ENCODE data around the gene TUT1. TPM values are rescaled to one million over a fixed set of nuclear protein-coding genes. Genes with fewer than 3 reads are reported as not detected.
"Not testable (repeated sequence)": the region's sequence is repeated elsewhere in the genome, so short reads cannot be mapped to it uniquely, and the experiment has no call there.

Gene TUT1
- polyA plus RNA-seq, 3 donors from 2014 or later = 7.3 to 16.2 (median 12.5) TPM

DNA sequence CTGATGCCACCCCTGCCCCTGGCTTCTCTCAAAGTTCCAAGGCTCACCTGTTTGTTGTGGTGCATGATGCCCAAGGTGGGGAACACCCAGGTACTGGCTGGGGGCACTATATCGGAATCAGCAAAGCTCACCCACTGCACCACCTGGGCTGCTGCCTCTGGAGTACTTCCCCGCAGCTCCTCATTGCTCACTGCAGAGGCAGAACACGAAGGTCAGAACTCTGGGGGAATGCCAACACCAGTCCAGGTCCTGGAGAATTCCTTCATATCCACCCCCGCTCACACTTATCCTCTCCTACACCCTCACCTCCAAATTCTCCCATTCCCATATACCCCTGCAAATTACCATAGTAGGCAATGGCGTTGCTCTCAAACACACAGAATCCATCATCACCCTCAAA, 19.8 kb downstream of the TUT1 start:
- Mint-ChIP-seq H3K27me3 (ENCODE audit: low read depth in 3 of 3) (peaks cover 5 to 14% (median 9%) of the 10 kb centered on the region in 3 donors), H3K4me1 (peaks cover 42 to 63% of the 10 kb centered on the region in 2 donors), H3K27ac (peak overlapping the region in 3 of 6 donors; percentile 12 to 71 (median 69)), H3K36me3 (peaks cover 22 to 36% (median 24%) of the 10 kb centered on the region in 3 donors)
- DNase-seq, H3K4me3 Mint-ChIP-seq, H3K9me3 Mint-ChIP-seq: not testable (repeated sequence)

DNA sequence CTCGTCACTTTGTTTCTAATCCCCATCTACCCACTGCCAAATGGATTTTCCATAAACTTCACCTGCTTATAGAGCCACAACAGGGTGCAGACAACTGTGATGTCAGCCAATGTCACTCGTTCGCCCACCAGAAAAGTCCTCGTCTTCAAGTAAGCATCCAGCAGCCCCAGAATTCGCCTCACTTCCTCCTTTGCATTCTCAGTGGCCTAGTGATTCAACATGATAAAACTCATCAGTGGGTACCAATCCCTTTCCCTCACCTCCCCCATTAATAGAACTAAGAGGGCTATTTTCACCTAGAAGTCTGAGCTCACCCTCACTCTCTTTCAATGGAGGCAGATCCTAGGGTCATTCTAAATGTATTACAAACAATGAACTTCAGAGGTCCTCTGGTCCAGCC, 20.4 kb downstream of the TUT1 start:
- Mint-ChIP-seq H3K27me3 (ENCODE audit: low read depth in 3 of 3) (peaks cover 5 to 14% (median 9%) of the 10 kb centered on the region in 3 donors), H3K36me3 (peaks cover 23 to 38% (median 29%) of the 10 kb centered on the region in 3 donors), H3K27ac (peak overlapping the region in 5 of 6 donors; percentile 5 to 71 (median 54)), H3K4me3 (peak overlapping the region in 1 of 5 donors; percentile 6), H3K4me1 (peaks cover 42 to 65% of the 10 kb centered on the region in 2 donors)
- not testable (repeated sequence) for H3K9me3 Mint-ChIP-seq, DNase-seq

DNA sequence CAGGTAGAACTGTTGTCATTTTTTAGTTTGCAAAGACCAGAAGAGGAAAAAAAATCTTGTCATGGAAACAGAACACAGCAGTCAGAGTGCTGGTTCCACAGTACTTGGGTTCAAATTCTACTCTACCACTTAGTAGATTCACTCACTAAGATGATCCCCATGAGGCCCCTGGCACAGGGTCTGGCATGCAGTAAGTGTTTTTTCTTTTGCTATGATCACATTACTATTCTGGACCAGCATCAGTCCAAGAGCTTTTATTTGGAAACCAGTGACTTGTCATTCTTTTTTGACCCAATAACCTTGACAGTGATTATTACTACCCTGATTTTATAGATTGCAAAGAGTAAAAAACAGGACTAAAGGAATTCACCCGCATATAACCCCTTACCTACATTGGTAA, 21.7 kb downstream of the TUT1 start:
- H3K4me3 Mint-ChIP-seq = no peak overlapping the region
- no peak for DNase-seq
- H3K27ac Mint-ChIP-seq = peak overlapping the region in 1 of 6 donors; percentile 36
- peaks cover 36 to 66% of the 10 kb centered on the region in 2 donors for H3K4me1 Mint-ChIP-seq
- H3K9me3 Mint-ChIP-seq = no peaks in the 10 kb centered on the region
- peaks cover 29 to 44% (median 35%) of the 10 kb centered on the region in 3 donors for H3K36me3 Mint-ChIP-seq
- peaks cover 5 to 14% (median 9%) of the 10 kb centered on the region in 3 donors for H3K27me3 Mint-ChIP-seq (ENCODE audit: low read depth in 3 of 3)

DNA sequence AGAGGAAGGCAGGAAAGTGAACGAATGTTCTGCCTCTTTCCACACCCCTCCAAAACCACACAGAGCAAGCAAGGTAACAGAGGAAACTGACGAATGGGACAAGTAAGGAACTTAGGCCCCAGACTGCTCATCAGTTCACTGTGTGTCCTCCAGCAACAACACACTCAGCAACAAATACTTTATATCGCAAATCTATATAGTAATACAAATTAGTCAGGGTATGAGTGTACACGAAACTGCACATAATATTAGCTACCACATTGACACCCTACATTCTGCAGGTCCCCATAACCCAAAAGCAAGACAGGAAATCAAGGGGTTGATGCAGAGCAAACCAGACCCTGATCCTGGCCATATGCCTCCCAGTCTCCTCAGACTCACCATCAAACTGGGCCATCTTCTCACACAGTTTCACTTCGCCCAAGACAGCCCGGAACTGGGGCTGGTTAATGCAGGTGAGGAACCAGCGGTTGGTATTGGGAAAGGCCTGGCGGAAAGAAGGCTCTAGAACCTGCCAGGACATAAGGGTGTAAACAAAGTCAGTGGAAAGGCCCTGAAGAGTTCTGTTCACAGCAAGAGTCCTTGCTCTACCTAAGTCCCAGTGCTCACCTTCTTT, 24.2 kb downstream of the TUT1 start:
- Mint-ChIP-seq H3K9me3 (no peaks in the 10 kb centered on the region), H3K27ac (peak overlapping the region in 4 of 6 donors; percentile 44 to 71 (median 52)), H3K36me3 (peaks cover 30 to 41% (median 35%) of the 10 kb centered on the region in 3 donors), H3K4me3 (no peak overlapping the region), H3K27me3 (ENCODE audit: low read depth in 3 of 3) (peaks cover 0 to 3% (median 3%) of the 10 kb centered on the region in 3 donors), H3K4me1 (peaks cover 14 to 43% of the 10 kb centered on the region in 2 donors)
- DNase-seq = no peak

DNA sequence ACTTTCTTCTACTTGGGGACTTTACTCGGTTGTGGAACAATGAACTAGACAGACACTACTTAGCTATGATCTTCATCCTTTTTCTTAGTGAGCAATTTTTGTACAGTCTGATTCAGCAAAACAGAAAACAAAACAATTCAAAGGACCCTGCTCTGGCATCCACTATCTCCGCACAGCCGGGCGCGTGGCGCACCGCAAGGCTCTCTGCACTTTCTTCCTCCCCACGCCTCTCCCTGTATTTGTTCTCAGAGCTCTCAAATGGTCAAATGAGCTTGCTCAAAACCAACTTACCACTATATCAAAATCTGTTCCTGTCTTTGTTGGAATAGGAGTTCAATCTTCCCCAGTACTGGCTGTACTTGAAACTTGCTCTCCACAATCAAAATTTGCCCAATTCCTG, 25.1 kb downstream of the TUT1 start:
- peaks cover 25 to 39% (median 29%) of the 10 kb centered on the region in 3 donors for H3K36me3 Mint-ChIP-seq
- H3K4me3 Mint-ChIP-seq = no peak overlapping the region
- no peak for DNase-seq
- no peaks in the 10 kb centered on the region for H3K9me3 Mint-ChIP-seq
- H3K27me3 Mint-ChIP-seq (ENCODE audit: low read depth in 3 of 3) = peaks cover 0 to 3% (median 0%) of the 10 kb centered on the region in 3 donors
- H3K27ac Mint-ChIP-seq = peak overlapping the region in 2 of 6 donors; percentile 52 to 67
- peaks cover 10 to 42% of the 10 kb centered on the region in 2 donors for H3K4me1 Mint-ChIP-seq

DNA sequence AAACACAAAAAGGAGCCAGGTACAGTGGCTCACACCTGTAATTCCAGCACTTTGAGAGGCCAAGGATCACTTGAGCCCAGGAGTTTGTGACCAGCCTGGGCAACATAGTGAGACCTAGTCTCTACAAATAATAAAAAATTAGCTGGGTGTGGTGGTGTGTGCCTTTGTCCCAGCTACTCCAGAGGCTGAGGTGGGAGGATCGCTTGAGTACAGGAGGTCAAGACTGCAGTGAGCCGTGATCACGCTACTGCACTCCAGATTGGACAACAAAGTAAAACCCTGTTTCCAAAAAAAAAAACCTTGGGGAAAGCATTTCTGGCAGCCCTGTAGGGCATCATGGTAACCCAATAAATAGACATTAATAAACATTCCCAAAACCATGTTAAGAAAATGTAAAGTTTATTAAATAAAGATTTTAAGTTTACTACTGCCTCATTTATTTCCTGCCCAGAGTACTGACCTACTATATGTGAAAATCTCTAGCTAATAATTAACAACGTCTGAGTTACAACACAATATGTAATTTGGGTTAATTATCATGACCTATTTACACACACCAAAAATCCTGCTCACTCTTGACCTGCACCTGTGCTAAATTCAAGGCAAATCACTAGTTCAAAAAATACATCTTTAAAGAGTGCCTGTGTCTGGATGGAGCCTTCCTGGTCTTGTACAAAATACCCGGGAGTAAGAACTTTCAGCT, 26.1 kb downstream of the TUT1 start:
- Mint-ChIP-seq H3K4me1 (peaks cover 11 to 40% of the 10 kb centered on the region in 2 donors), H3K27me3 (ENCODE audit: low read depth in 3 of 3) (peaks cover 0 to 3% (median 0%) of the 10 kb centered on the region in 3 donors), H3K27ac (peak overlapping the region in 3 of 6 donors; percentile 18 to 57 (median 22)), H3K4me3 (no peak overlapping the region), H3K36me3 (peaks cover 20 to 37% (median 22%) of the 10 kb centered on the region in 3 donors), H3K9me3 (no peaks in the 10 kb centered on the region)
- no peak for DNase-seq

DNA sequence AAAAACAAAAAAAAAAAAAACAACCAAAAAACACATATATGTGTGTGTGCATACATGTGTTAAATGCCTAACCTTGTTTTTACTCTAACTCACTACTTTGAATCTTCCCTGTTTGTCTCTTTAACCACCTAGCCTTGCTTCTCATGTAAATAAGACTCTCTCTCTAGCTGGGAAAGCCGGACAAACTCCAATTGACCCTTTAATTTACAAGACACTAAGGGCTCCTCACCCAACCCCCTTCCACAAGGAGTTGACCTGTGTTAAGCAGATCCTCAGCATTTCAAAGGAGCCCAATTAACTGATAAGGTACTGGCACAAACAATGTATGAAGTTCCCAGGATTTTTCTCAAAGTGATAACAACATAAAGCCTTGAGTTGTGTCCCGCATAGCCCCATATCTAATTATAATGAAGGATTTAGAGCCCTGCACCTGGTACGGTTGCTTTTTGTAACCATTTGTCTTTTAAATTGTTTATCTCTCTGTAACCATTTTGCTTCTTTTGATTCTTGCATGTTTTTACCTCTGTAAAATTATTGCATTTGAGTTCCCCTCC, 29.6 kb downstream of the TUT1 start:
- peak overlapping the region in 4 of 6 donors; percentile 15 to 74 (median 26) for H3K27ac Mint-ChIP-seq
- DNase-seq, H3K9me3 Mint-ChIP-seq, H3K4me3 Mint-ChIP-seq: not testable (repeated sequence)
- peaks cover 43 to 63% of the 10 kb centered on the region in 2 donors for H3K4me1 Mint-ChIP-seq
- H3K27me3 Mint-ChIP-seq (ENCODE audit: low read depth in 3 of 3) = peaks cover 9 to 14% (median 13%) of the 10 kb centered on the region in 3 donors
- H3K36me3 Mint-ChIP-seq = peaks cover 23 to 33% (median 23%) of the 10 kb centered on the region in 3 donors

DNA sequence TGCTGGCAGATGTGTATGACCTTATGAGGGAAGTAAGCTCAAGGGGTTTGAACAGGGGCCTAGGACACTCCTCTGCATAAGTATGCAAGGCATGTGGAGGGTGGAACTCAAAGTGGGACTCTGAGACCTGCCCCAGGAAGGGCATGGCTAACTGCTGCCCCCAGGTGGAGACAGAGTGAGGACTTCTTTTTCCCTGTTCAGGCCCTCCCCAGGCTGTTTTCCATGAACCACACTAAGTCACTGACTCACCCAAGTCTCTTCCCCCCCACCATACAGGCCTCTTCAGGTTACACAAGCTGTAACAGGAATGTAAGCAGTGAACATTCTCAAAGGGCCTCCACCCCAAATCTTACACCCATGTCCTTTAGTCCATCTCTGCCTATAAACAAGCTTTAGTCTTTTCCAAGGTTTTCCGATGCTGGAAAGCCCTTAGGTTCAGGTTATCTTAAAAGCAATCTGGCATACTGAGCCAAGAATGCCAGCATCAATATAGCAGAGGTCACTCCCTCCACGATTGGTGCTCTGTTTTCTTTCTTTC, 30.7 kb downstream of the TUT1 start:
- H3K4me1 Mint-ChIP-seq = peaks cover 55 to 67% of the 10 kb centered on the region in 2 donors
- H3K9me3 Mint-ChIP-seq = no peaks in the 10 kb centered on the region
- DNase-seq = peak; percentile 68 to 75 (median 71)
- no peak overlapping the region for H3K4me3 Mint-ChIP-seq
- H3K27ac Mint-ChIP-seq = peak overlapping the region in 4 of 6 donors; percentile 47 to 87 (median 68)
- H3K36me3 Mint-ChIP-seq = peaks cover 13 to 26% (median 16%) of the 10 kb centered on the region in 3 donors
- peaks cover 11 to 20% (median 16%) of the 10 kb centered on the region in 3 donors for H3K27me3 Mint-ChIP-seq (ENCODE audit: low read depth in 3 of 3)

DNA sequence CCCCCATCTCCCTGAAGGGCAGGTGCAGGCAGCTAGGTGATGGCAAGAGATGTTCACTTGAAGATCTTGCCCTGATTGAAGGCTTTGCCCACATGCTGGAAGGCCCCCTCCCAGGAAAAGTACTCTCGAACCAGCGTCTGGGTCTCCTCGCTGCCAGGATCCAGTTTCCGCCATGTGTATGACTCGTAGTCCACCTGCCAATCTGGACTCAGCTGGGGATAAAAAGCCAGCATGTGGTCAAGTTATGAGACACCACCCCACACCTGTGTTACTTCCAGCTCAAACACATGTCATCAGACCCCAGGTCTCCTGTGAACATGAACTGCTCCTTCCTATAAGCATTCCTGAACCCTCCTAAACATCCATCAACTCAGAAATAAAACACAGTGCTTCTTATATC, 31.7 kb downstream of the TUT1 start:
- Mint-ChIP-seq H3K4me1 (peaks cover 65 to 74% of the 10 kb centered on the region in 2 donors), H3K27ac (peak overlapping the region; percentile 84 to 98 (median 96)), H3K4me3 (peak overlapping the region; percentile 15 to 60 (median 45)), H3K27me3 (ENCODE audit: low read depth in 3 of 3) (peaks cover 11 to 23% (median 16%) of the 10 kb centered on the region in 3 donors), H3K36me3 (peaks cover 9 to 22% (median 12%) of the 10 kb centered on the region in 3 donors)
- H3K9me3 Mint-ChIP-seq, DNase-seq: not testable (repeated sequence)

DNA sequence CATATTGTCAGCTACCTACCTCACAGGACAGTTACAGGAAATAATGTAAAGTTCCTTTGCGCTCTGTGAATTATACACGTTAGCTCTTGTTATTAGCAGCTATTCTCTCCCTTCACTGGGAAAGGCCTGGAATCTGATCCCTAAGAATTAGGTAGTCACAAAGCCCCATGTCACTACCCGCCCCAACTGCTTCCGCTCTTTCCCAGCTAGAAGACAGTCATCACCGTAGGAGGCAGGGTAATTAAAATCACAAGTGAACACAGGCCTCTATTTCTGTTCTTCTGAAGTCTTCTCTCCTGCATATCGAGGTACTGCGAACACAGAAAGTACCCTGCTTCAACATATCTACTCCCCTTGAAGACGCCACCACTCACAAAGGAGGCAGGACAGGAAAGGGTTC, 32.1 kb downstream of the TUT1 start:
- H3K4me1 Mint-ChIP-seq = peaks cover 69 to 78% of the 10 kb centered on the region in 2 donors
- H3K9me3 Mint-ChIP-seq = no peaks in the 10 kb centered on the region
- peaks cover 11 to 23% (median 16%) of the 10 kb centered on the region in 3 donors for H3K27me3 Mint-ChIP-seq (ENCODE audit: low read depth in 3 of 3)
- peak overlapping the region; percentile 84 to 98 (median 96) for H3K27ac Mint-ChIP-seq
- DNase-seq = no peak
- H3K4me3 Mint-ChIP-seq = peak overlapping the region; percentile 15 to 60 (median 52)
- peaks cover 9 to 22% (median 12%) of the 10 kb centered on the region in 3 donors for H3K36me3 Mint-ChIP-seq

DNA sequence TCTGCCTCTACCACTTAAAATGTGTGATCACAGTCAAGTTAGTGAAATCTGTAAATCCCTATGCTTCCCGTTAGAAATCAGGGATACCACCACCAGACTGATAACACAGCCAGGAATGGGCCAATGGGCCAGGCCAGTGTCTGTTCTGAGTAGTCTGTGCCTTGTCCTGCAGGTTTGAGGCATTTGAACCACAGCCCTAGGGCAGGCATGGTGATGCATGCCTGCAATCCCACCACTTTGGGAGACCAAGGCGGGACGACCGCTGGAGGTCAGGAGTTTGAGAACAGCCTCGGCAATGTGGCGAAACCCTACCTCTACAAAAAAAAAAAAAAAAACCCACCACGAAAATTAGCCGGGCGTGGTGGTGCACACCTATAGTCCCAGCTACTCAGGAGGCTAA, 32.7 kb downstream of the TUT1 start:
- DNase-seq = no peak
- Mint-ChIP-seq H3K27ac (peak overlapping the region; percentile 92 to 98 (median 96)), H3K9me3 (no peaks in the 10 kb centered on the region), H3K27me3 (ENCODE audit: low read depth in 3 of 3) (peaks cover 11 to 23% (median 16%) of the 10 kb centered on the region in 3 donors), H3K4me1 (peaks cover 74 to 83% of the 10 kb centered on the region in 2 donors), H3K36me3 (peaks cover 9 to 22% (median 12%) of the 10 kb centered on the region in 3 donors), H3K4me3 (peak overlapping the region; percentile 81 to 87 (median 87))

DNA sequence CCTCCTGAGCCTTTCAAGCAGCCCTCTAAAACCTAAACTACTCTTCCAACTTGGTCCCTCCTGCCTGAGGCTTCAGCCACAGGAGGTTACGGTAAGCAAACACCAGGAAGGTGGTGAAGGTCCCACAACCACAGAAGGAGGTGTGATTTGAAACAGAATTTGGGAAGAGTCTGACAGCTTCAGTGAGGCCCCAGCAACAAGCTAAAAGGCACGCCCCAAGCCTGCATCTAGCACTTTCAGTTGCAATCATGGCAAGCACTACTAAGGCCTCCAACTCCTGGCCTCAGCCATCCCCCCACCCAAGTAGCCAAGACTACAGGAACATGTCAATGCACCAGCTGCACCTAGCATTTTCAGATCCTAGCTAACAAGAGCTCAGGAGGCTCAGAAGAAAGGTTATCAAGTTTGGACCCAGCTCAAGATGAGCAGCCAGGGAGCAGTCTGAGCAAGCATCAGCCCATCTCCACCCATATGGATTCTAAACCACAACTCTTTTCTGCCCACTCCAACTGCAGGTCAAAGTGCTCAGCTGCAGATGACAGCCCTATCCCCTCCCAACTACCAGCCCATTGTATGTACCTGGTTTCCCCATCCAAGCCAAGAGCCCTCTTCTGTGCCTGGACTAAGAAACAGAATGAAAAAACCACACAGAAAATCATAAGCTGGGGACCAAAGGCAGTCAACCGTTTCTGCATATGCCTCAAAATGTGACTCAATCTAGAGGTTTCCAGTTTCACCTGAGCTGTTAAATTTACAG, 34.3 kb downstream of the TUT1 start:
- Mint-ChIP-seq H3K27me3 (ENCODE audit: low read depth in 3 of 3) (peaks cover 16 to 27% (median 16%) of the 10 kb centered on the region in 3 donors), H3K4me1 (peaks cover 89 to 97% of the 10 kb centered on the region in 2 donors), H3K27ac (peak overlapping the region; percentile 92 to 98 (median 96)), H3K9me3 (no peaks in the 10 kb centered on the region), H3K36me3 (peaks cover 9 to 20% (median 11%) of the 10 kb centered on the region in 3 donors), H3K4me3 (peak overlapping the region; percentile 81 to 87 (median 87))
- peak; percentile 80 to 84 (median 82) for DNase-seq

All from immature natural killer cell (primary cell).